SW 1271 (cell line): Measurements from ENCODE around the gene RBFOX2.

Experiments
- DNase-seq, 2 experiments: peaks; one replicate each; lab custom pipeline; 2025; lab: John Stamatoyannopoulos, UW

The RBFOX2 gene

DNA sequence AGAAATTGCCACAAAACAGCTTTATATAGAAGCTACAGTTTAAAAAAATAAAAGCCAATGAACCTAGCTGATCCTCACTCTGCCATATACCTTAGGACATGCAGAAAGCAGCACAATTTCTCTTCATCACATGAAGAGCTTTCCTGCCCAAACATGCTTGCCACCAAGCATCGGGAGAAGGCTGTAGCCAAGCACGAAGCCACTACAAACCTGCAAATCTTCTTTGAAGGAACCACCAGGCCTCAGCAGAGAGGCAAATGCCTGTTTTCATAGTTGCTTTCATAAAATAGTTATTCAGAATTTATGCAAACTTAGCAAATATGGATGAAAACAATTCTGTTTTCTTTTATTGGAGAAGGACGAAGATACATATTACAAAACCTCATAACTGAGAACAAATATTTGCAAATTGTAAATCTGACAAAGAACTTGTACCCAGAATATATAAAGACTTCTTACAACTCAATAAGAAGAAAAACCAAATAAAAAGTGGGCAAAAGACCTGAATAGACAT, 100.3 kb downstream of the RBFOX2 start:
- no peak for DNase-seq

- no peak for DNase-seq
Observed at GRCh38 chr22:35923026-35923425, 105.6 kb downstream of the RBFOX2 start.

DNA sequence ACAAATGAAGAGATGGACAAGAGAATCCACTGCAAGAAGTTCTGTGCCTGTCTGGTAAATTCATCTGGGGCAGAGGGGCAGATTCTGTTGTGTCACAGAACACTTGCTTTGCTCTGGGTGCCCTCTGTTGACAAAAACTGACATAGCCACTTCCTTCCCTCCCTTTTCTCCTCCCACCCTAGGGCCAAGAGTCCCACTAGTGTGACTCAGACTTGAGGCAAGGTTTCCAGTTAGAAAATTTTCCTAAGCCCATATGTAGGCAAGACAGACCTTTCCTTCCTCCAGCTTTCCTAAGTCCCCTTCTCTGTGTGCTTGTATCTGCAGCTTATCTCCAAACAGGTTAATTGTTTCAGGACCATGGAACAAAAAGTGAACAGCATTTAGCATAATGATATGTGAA, 106.8 kb downstream of the RBFOX2 start:
- peak; percentile 61 to 72 for DNase-seq

DNA sequence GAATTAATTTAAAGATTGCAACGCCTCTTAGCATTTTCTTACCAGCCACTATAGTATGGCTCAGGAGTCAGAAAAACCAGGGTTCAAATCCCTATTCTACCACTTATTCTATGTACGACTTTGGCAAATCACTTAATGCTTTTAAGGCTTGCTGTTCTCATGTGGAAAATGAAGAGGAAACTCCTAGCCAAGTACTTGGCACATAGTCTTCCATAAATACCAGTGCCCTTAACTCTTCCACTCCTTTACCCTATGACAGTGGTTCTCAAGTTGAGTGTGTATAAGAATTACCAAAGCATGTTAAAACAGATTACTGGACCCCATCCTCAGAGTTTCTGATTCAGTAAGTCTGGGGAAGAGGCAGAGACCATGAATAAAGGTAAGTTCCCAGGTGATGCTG, 107.6 kb downstream of the RBFOX2 start:
- no peak for DNase-seq

GRCh38 chr22:35919002-35919542, 109.6 kb downstream of the RBFOX2 start:
- DNase-seq, result no peak

DNA sequence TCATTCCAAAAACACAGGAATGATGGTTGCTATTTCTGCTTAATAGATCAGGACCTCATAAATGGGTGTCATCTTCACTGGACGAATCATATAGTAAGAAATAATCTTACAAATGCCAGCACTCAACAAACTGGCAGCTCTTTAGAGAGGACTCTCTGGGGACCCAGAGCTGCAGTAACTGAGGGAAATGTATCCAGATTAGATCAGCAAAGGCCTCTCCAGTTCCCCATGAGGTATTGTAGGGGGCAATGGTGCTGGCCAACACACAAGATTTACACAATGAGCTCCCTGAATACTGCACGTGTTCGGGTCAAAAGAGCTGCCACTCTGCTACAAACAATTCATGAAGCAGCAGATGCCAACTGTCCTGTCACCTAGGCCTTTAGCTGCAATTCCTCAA, 110.2 kb downstream of the RBFOX2 start:
- no peak for DNase-seq

- no peak for DNase-seq
Observed at GRCh38 chr22:35917651-35918050, 111.0 kb downstream of the RBFOX2 start.

DNA sequence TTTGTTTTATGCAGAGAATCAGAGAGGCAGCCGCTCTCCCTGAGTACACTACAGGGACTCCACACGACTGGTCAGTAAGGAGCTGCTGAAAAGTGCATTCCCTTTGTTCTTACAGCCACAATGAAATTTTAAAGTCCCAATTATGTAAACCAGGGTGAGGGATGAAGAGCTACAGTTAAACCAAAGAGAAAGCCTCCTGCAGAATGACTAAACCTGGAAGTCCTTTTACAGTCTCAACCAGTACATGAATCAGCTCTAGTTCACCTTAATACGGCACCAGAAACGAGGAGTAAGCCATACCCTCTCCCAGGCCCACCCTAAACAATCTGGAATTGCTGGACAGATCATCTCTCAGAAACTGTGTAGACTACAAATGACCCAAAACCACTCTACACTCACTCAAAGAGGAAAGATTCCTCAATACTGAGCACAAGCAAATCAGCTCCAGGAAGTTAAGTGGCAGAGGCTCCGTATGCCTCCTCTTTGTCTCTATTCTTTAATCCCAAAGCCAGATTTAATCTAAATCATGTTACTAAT, 113.1 kb downstream of the RBFOX2 start:
- no peak for DNase-seq

DNA sequence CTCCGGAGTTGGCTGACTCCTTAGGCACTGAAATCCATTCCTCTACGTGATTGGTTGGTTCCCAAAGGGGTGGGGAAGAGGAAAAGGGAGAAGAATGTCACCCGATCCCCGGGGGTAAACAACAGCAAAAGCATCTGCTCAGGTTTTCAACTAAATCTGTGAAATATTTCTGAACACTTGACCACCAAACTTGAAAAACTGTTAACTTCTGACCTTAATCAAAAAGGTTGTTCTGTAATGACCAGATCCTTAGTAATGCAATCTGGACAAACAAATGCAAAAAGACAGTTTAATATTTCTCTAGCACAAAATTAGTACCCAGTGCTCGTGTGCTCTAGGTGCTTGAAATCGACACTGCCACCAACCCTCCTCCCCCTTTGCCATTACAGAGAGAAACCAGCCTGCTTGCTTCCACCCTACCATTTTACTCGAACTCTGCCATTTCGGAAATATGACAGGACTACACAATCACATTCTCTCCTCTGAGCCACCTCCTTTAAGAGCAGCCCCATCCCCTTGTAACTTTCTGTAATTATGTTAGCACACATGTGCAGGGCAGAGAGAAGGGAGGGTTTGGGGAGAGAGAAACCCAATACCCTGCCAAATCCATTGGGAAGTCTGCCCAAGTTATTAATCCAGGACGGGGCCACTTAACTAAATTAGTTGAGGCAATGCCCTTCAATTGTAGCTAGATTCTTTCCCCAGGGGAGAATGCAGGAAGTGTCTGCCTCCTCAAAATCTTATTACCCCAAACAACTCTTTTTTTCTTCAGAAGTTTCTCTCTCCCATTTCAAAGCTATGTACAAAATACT, 113.8 kb downstream of the RBFOX2 start:
- peak in 1 of 2 experiments; percentile 72 for DNase-seq

GRCh38 chr22:35914357-35914664, 114.3 kb downstream of the RBFOX2 start:
- DNase-seq, result no peak

- DNase-seq, result no peak
Observed at GRCh38 chr22:35913925-35914324, 114.7 kb downstream of the RBFOX2 start.

DNA sequence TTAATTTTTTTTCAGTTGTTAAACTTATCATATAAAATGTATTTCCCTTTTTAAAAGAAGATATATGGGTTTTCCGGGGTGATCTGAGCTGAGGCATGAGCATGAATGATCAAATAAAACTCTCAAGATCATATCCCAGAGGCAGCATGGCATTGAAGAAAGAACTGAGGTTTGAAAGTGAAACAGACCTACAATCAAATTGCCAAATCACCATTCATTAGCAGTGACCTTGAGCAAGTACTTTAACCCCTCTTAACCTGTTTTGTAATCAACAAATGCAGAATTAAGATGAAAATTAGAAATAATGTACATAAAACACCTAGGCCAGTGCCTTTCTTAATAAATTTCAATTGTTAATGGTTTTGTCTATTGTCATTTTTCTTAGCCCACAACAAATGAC, 116.0 kb downstream of the RBFOX2 start:
- DNase-seq, result no peak

DNA sequence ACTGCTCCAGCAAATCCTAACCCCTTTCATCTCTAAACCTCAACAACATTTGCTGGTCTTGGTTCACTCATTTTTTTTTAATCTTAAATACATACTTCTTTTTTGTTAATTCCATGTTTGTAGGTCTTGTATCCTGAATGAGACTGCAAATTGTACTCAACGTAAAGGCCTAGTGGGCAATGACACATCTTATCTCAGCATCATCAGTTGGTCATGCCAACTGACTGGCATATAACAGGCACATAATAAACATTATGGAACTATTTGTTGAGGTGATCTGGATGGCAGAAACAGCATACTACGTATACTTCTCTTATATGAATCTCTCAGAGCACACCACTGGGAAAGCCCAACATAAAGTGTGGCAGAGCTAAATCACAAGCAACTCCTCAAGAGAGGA, 116.7 kb downstream of the RBFOX2 start:
- DNase-seq, result no peak

DNA sequence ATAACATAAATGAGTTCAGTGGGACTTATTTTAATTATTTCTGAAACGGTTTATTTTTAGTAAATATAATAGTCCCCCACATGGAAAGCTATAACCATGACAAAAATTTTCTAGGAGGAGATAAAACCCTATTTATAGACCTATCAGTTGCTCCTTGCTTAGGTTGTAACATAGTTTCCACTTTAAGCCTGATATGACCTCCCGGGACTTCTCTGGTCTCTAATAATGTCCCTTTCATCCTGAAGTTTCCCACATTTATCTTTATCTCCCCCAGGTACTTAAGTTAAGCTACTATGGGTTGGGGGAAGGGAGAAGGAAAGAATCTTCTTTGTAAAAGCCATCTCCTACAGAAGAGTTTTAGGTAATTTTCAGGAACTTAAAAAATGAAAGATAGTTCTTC, 117.7 kb downstream of the RBFOX2 start:
- DNase-seq, result no peak

- no peak for DNase-seq
Observed at GRCh38 chr22:35910003-35910769, 118.4 kb downstream of the RBFOX2 start.

DNA sequence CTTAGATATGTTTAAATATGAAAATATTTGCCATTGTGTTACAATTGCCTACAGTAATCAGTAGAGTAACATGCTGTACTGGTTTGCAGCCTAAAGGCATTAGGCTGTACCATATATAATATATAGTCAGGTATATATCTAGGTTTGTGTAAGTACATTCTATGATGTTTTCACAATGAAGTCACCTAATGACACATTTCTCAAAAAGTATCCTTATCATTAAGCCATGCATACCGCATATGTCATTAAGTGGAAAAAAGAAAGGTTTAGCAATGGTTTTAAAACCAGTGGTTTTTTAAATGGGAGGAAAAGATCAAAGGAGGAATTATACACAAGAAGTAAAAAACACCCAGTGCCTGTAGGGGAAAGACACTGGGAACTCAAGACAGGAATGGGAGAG, 122.7 kb downstream of the RBFOX2 start:
- no peak for DNase-seq

- DNase-seq, result no peak
Observed at GRCh38 chr22:35904752-35905151, 123.9 kb downstream of the RBFOX2 start.

- no peak for DNase-seq
Observed at GRCh38 chr22:35904336-35904692, 124.3 kb downstream of the RBFOX2 start.

DNA sequence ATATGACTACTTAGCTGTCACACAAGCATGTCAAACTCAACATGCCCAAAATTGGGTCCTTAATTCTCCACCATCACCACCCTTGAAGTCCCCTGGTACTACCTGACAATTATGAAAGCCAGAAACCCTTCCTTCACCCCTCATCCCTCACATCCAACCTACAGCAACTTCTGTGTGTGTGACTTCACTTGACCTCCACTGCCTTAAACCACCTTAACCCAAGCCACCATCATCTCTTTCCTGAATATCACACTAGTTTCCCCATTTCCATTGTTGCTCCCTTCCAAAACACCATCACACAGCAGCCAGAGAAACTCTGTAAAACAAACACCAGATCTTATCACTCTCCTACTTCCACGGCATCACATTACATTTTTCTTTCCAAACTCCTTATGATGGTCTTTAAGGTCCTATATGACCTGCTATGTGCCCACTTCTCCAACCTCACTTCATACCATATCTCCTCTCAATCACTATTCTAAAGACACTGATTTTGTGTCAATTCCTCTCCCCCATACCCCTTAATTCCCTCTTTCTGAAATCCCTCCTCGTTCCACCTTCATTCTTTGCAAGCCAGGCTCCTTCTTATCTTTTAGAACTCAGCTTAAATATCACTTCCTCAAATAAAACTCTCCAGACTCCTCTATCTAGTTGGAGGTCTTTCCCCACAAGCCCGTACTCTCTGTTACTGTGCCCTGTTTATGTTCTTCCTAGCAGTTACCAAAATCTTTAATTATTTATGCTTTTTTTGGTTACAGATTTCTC, 124.9 kb downstream of the RBFOX2 start:
- no peak for DNase-seq

GRCh38 chr22:35900483-35901168, 128.0 kb downstream of the RBFOX2 start:
- DNase-seq, result peak in 1 of 2 experiments; percentile 16

DNA sequence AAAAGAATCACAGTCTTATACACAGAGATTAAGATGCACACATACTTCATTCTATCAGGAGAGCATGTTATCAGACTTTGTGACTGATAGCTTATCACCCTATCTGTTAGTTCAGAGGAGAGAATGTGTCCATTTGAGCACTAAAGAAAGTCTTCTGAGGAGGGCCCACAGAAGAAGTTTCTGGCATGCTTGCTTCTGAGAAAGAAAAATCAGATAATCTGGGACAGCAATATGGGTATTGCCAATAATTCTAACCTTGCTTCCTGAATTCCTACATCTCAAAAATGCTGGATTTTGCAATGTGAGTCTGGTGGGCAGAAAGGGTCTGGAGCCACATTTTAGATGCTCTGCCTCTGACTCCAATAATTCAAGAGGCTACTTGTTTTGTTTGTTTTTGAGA, 128.9 kb downstream of the RBFOX2 start:
- no peak for DNase-seq
